Central memory CD4-positive, alpha-beta T cell (primary cell): ENCODE results near the gene SLC25A29.
"Not testable (repeated sequence)": the region's sequence is repeated elsewhere in the genome, so short reads cannot be mapped to it uniquely, and the experiment has no call there.

Experiments used
- DNase-seq: peaks from one replicate; pipeline ENCODE4 v3.0.0; 2022
- total RNA-seq, 3 experiments: gene quantifications; one replicate each; lab custom pipeline; 2026; lab: John Stamatoyannopoulos, UW

The SLC25A29 gene, protein sequence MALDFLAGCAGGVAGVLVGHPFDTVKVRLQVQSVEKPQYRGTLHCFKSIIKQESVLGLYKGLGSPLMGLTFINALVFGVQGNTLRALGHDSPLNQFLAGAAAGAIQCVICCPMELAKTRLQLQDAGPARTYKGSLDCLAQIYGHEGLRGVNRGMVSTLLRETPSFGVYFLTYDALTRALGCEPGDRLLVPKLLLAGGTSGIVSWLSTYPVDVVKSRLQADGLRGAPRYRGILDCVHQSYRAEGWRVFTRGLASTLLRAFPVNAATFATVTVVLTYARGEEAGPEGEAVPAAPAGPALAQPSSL
- total RNA-seq, result 2.5 to 12.7 (median 5.1) reads per million in 3 experiments

DNA sequence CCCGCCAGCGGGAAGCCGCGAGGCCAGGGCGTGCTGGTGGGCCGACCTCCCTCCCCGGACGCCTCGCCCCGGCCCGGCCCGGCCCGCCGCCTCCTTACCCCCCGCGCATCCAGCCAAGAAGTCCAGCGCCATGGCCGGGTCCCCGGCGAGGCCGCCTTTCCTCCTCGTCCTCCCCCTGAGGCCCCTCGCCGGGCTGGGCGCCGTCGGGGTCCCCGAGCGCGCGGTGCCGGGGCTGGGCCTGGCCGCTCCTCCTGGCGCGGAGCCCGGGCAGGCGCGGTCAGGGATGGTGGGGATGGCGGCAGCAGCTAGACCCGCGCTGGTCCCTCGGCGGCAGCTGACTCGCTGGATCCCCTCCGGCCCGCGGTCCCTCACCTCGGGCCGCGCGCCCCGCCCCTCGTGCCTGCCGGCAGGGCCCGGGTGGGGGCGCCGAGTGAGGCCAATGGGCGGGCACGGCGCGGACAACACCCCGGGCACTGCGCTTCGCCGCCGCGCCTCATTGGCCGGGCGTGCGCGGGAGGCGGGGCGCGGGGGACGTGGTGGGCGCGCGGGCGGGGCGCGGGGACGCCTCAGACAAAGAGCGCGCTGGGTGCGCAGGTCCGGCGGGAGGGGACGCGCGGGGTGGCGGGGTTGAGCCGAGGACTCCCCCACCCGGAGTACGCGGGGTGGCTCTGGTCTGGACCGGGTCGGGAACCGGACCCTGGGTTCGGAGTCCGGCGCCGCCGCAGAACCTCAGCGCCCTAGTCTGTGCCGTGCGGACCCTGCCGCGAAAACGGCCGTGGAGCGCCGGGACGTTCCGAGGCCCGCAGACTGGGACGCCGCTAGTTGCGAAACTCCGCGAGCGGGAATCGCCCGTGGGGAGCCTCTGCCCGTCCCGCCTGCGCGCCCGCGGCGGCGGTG lies at the start of gene SLC25A29:
Gene SLC25A29, minus strand, starts transcription at position 344 of the 897 bp plus-strand sequence. Its CDS starts 212 bp downstream, at position 132.
- DNase-seq, result peak; percentile 47

DNA sequence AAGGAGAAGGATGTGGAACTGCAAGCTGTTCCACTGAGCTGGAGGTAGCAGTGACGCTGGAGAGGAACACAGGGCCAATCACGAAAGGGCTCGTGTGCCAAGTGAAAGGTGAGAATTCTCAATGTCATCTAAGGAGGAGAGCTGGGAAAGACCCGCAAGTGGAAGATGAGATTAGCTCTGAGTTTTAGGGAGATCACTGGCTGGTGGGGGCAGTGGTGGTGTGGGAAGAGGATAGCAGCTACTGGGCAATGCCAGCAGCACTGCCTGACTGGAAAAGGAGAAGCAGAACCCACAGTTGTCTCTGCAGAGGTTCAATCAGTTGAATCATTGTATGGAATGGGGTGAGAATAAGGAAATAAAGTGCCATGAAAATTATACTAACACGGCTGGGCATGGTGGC lies 44.7 kb upstream of the SLC25A29 start:
- no peak for DNase-seq

DNA sequence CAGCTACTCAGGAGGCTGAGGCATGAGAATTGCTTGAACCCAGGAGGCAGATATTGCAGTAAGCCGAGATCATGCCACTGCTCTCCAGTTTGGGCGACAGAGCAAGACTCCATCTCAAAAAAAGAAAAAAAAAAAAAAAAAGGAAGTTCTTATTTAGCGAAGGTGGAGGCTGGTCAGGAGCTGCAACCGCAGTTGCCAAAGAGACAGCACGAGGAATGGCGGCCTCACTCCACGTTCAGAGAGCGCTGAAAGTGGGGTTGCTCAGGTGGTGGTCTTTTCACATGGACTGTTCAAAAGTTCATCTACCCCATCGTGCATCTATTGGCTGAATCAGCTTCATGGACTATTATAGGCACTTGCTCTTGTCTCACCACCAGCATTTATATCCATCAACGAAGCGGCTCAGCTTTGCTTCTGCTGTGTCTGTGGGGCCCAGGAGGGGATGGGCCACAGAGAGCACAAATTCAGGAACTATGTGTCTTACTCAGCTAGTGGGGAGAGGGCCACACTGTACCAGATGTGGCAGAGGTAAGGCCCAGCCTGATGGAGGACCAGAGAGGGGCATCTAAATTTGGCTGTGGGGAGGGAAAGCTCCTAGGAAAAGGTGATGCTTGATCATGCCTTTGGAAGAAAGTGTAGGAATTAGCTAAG lies 44.2 kb upstream of the SLC25A29 start:
- DNase-seq, result no peak

DNA sequence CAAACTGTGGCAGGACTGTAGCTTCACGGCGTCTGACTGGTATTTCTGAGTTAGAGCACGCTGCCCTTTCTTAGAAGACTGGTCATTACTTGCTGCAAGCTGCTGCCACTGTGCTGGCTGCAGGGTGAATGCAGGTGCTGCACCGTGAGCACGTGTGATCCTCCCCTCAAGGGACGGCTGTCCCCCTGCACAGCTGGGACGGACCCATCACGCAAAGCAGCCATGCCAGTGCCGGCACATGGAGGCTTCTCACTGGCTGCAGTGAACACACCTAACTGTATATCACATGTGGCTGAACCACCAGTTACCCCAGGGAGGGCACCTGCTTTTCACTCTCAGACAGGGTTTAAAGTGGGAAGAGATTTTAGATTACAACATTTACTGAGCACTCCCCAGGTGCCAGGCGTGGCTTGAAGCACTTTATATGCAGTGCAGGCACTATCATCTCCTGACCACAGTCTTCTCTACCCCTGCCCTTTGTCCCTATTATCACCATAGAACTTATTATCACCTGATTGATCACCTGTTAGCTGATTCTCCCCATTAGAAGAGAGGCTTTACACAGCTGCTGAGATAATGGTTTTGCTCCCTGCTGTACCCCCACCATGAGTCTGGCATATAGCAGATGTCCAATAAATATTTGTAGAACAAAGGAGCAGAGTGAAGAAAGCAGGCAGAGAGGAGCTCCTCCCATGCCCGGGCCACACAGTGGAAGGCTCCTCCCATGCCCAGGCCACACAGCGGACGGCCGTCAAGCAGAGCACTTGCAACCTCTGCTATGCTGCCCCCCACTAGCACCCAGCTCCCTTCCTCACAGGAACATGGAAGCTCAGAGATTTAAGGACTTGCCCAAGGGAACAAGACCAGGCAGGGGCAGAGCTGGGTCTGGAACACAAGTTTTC lies 42.8 kb upstream of the SLC25A29 start:
- DNase-seq, result no peak

DNA sequence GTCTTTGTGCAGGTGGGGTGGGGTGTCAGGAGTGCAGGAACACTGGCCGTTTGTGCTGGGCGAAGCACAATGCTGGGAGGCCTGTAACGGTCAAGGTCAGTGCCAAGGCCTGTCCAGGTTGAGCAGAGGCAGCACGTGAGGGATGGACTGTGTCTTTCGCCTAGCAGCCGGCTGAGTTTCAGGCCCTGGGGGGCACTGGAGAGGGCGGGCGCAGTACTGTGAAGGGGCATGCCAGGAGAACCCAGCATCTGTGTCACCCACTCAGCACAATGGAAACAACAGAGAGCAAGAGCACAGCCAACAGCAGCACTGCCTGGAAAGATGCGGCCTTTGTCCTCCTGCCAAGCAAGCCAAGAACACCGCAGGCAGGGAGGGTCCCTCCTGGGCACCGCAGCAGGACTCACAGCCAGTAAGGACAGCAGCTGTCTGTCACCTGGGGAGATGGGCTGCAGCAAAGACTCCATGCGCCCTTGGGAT lies 42.0 kb upstream of the SLC25A29 start:
- no peak for DNase-seq

DNA sequence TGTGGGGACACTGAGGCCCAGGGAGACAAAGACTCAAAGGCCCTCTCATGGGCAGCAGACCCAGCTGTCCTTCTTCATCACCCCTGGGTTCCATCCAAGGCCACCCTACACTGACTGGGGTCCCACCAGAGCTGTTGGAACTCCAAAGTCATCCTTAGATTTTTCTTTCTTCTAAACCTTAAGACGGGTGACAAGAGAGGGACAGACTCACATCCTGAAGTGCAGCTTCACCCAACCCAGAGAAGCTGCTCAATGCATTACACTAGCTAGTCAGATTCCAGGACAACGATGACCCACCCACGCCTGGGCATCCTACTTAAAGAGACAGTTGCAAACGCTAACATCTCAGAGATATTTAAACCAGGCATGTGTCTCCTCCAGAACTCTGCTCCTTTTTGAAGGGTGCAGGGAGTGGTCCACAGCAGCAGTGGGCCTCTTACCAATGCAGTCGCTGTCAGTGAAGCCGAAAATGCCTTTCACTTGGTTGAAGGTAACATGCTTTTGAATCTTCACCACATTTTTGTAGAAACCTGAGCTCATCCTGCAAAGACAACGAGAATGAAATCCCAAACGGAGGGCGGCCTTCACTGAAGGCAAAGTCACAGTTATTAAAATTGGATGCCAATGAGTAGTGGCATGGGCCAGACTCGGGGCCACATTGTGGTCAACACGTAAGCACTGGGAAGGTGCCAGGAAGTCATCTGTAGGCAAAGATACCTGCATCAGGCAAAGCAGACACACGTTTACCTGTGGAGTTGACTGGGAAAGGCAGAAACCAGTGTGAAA lies 40.3 kb upstream of the SLC25A29 start:
- DNase-seq, result no peak

DNA sequence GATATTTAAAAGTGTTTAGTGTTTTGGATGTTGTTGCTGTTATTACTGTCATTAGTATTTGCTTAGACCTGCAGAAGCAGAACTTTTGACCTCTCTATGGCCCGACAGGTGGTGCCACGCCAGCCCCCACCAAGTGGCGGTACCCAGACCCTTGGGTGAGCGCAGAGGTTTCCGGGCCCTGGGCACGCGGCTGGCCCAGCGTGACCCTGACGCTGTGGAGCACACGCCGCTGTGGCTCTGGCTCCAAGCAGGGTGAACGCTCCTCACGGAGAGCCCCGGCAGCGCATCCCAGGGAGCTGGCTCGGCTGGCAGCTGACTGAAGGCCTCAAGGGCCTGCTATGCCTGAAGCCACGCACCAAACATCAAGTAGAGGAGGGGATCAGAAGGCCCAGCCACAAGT lies 39.5 kb upstream of the SLC25A29 start:
- DNase-seq, result no peak

DNA sequence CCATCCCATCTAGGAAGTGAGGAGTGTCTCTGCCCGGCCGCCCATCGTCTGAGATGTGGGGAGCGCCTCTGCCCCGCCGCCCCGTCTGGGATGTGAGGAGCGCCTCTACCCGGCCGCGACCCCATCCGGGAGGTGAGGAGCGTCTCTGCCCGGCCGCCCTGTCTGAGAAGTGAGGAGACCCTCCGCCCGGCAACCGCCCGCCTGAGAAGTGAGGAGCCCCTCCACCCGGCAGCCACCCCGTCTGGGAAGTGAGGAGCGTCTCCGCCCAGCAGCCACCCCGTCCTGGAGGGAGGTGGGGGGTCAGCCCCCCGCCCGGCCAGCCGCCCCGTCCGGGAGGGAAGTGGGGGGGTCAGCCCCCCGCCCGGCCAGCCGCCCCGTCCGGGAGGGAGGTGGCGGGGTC lies 38.4 kb upstream of the SLC25A29 start:
- not testable (repeated sequence) for DNase-seq

DNA sequence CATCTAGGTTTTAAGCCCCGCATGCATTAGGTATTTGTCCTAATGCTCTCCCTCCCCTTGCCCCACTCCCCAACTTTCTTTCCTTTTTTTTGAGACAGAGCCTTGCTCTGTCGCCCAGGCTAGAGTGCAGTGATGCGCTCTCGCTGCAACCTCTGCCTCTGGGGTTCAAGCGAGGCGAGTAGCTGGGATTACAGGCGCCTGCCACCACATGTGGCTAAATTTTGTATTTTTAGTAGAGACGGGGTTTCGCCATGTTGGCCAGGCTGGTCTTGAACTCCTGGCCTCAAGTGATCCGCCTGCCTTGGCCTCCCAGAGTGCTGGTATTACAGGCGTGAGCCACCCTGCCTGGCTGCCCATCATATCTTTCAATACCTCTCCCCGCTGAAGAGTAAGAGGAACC lies 36.6 kb upstream of the SLC25A29 start:
- not testable (repeated sequence) for DNase-seq

DNA sequence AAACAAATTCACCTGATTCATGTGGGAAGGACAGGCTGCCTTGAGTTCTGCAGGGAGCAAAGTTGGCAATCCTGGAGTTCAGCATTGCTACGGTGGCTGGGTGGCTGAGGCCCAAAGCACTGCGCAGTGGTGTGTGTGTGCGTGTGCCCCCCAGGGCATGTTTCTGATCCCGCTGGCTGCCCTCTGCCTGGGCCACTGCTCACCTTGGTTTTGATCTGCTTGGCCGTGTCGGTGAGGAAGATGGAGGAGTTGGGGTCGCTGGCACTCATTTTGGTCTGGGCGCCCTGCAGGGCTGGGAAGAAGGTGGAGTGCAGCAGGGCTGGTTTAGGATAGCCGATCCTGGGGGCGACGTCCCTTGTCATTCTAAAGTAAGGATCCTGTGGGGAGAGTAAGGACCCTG lies 36.0 kb upstream of the SLC25A29 start:
- no peak for DNase-seq

DNA sequence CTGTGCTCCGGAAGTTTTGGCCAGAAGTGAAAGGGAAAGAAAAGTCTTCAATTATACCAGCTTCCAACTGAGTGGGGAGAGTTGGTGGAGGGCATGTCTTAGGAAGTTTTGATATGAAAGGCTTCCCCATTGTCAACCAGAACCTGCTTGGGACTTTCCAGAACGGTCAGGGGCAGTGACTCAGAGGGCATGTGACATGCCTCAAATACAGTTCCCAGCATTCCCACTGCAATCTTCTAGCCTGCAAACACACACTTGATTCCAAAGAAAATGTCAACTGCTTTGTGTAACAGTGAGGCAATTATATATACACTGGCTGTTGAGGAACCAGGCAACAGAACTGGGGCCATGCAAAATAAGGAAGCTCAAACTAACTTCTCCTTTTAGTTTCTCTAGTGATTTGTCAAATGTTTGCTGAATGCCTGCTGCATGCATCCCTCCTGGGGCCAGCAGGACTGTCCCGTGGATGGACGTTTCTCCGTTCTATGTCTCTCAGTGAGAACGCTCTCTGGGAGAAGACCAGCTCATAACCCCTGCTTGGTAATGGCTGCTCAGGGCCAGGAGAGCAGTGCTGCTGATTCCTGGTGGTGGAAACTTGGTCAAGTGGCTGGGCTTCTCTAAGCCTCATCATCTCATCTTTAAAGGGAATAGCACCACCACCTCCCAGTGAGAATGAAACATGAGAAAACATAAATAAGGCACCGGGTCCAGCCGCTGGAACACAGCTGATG lies 35.2 kb upstream of the SLC25A29 start:
- no peak for DNase-seq

DNA sequence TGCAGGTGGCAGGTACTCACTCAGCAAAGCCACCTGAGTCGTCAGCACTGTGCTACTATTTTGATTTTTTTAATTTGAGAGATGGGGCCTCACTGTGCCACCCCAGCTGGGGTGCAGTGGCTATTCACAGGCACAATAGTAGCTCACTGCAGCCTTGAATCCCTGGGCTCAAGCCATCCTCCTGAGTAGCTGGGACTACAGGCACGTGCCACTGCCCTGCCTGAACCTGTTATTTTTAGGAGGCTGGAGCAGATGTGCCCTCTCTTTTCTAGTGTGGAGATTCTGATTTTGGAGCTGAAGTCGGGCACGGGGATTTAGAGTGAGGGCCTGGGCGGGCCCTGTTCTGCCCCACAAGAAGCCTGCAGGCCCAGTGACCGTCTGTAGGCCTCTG lies 34.2 kb upstream of the SLC25A29 start:
- DNase-seq, result no peak

DNA sequence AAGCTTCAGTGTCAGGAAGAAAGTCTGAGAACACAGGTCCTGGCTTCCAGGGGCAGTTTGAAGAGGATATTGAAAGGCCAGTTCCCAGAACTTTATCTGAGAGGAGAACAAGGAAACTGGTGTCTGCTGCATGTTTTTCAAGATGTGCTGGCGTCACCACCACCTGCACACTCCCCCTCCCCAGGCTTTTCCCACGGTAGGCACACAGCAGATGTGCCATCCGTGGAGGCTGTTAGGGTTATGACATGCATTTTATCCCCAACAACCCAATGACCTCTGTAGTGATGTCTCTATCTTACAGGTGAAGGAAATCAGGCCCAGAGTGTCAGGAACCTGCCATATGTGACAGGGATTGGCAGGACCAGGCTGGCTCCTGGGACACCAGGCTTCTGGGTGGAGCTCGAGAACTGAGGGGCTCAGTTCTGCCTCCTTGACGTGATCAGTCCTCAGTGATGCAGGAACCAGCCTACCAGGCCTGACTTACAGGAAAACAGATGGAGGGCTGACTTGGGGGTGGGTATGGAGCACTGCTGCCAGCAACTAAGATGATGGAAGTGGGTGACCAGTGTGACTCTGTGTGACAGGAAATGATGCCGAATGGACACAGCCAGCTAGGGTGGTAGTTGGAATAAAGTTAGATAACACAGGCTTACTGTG lies 33.6 kb upstream of the SLC25A29 start:
- no peak for DNase-seq

DNA sequence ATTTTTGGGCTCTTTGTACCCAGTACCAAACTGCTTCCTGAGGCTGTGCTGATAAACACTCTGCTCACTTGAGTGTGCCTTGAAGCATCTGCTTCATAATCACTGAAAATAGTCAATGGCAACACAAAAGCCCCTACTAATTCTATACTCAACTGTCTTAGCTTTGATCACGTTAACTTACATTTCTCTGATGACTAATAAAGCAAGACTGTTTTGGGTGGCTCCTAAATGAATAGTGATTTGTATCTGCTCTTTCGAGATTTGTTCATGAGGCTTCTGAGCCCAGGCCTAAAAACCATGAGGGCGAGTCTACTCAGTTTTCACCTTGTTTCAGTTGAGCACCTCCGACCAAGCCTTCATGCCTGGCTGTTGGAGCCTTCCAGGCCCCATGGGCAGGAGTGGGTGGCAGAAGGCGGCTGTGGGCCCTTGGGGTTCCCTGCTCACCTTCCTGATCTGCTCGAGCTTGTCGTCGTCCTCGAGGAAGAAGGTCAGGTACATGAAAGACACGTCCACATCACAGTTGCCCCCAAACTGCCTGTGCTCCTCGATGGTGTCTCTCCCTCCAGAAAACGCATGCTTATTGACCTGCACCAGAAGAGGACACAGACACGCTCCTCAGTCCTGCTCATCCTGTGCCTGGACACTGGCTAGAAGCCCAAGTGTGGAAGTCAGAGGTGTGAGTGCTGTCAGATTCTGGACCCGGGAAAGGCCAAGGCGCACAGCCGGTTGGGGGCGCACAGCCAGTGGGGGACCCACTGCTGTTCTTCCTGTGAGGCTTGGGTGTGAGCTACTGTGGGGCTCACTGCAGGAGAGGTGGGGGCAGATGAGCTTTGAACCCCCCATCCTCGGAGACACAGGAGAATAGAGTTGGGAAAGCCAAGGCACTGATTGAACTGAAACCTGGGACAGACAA lies 30.6 kb upstream of the SLC25A29 start:
- DNase-seq, result no peak

DNA sequence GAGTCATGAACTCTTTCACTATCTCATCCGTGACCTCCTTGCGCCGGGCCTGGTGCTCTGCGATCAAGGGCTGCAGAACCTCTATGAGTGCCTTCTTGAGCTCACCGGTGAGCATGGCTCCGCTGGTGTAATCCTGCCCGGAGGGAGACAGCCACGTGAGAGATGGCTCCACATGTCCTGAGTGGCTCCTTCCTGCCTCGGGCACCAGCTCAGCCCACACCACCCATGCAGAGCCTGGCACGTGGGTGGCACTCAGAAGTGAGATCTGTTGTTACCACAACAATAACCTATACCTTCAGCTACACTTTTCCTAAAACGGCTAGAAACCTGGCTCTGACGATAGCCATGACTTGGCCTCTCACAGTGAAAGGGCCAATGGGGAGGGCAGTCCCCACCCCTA lies 28.7 kb upstream of the SLC25A29 start:
- DNase-seq, result no peak

DNA sequence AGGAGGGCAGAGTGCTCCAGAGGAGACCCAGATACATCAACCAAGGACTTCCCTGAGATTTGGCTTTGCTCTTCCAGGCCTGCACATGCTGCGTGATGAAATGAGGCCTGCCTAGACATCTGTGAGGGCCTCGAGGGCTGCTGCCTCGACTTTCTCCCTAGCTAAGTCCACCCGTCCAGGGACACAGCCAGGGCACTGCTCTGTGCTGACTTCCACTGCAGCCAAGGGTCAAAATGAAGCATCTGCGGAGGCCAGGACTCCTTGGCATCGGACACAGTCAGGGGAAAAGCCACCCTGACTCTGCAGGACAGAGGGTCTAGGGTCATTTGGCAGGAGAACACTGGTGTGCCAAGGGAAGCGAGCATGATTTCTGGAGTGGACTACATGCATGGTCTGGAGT lies 27.6 kb upstream of the SLC25A29 start:
- no peak for DNase-seq

DNA sequence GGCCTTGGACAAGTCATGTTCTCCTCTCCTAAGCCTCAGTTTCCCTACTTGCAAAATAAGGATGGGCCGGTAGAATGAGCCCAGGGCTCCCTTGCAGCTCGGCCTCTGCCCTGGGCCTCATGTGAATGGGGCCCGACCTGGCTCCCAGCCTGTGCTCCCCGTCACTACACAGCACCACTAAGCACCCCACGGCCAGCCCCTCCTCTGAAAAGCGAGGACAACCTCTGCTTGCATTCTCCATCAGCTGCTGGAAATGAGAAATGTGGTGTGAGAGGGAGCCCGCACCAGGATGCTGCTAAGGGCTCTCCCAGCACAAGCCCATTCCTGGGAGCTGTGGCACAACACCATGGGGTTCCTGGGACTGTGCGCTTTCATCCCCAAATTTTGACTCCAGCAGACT lies 27.1 kb upstream of the SLC25A29 start:
- no peak for DNase-seq

DNA sequence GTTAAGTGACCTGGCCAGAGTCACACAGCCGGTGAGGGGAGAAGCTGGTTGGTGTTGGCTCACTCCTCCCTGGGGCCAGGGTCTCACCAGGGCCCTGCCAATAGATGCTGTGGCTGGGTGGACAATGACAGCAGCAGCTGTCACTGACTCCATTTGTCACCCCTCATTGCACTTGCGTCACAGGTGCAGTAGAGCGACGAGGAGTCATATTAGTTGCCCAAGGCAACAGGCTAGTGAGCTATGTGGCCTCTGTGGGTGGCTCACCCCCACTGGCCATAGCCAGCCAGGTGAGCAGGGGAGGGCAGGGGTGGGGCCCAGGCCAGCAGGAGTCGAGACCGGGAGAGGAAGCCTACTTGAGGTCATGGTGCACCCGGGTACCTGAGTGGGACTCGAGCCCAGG lies 26.6 kb upstream of the SLC25A29 start:
- no peak for DNase-seq

DNA sequence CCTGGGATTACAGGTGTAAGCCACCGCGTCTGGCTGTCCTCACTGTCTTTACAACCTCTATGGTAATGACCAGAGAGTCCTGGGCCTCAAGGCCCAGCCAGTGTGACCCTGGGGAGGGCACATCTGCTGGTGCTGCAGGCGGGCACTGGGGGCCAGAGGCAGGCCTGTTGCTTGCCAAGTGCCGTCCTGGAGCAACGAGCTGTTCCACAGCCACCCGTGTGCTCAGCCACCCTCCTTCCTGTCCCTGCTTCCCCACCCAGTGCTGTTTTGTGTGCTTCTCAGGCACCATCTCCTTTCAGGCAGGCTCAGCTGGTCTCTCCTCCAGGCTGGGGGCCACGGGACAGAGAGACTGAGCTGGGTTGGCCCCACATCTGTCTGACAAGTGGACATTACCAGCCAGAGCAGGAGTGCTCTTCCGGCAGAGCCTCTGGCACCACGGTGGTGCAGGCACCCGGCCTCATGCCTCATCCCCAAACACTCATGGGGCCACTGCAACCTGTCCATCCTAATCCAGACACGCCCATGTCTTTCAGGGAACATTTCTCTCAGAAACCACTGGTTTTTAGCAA lies 25.9 kb upstream of the SLC25A29 start:
- no peak for DNase-seq
